Measurements from ENCODE around the gene SASH1.
A peak's percentile ranks its signal among the peaks of the same experiment; 100 is the strongest.

SASH1 gene

DNA sequence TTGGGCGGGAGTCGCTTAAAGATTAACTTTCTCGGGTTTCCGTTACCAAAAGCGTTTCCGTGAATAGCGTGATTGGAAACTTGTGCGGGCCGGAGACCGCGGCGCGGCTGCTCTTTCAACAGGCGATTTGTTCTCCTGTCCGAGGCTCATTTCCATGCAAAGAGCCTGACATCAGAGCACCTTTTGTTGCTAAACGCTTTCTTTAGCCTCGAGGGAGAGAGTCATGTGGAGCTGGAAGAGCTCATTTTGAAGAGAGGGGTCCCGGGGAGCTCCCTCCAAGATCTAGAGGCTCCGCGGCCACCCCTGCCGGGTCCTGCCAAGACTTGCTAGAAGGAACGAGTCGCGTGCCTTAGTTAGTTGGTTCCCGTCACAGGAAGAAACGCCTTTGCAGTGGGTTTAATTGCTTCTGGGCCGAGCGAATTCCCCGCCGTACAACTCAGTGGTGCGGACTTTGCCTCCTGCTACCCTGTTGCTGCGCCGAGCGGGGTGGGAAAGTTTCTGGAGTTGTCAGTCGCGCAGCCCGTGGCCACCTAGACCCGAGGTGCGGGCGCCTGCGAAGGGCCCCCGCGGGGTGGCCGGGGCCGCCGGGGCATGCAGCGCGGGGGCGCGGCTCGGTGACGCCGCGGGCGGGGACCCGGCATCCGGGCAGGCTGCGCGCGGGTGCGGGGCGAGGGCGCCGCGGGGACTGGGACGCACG is at the start of gene SASH1 (continued):
- no peak for TF ChIP-seq ZNF221 (tag by site-specific recombination; IDR thresholded peaks at IDR 0.05; ENCODE audit: borderline replicate concordance)
- peak; percentile 80 for TF ChIP-seq KLF8 (tag by site-specific recombination; IDR thresholded peaks at IDR 0.05)
- TF ChIP-seq ZNF76 (tag by site-specific recombination; IDR thresholded peaks at IDR 0.05; ENCODE audit: borderline replicate concordance, low read depth), result 0 out of 2 replicates have a peak, but pooled peaks have one; percentile 12
- TF ChIP-seq, protein P1, sequence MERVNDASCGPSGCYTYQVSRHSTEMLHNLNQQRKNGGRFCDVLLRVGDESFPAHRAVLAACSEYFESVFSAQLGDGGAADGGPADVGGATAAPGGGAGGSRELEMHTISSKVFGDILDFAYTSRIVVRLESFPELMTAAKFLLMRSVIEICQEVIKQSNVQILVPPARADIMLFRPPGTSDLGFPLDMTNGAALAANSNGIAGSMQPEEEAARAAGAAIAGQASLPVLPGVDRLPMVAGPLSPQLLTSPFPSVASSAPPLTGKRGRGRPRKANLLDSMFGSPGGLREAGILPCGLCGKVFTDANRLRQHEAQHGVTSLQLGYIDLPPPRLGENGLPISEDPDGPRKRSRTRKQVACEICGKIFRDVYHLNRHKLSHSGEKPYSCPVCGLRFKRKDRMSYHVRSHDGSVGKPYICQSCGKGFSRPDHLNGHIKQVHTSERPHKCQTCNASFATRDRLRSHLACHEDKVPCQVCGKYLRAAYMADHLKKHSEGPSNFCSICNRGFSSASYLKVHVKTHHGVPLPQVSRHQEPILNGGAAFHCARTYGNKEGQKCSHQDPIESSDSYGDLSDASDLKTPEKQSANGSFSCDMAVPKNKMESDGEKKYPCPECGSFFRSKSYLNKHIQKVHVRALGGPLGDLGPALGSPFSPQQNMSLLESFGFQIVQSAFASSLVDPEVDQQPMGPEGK (tag by site-specific recombination; IDR thresholded peaks at IDR 0.05), result 0 out of 2 replicates have a peak, but pooled peaks have one; percentile 11
- no peak for TF ChIP-seq ZNF645 (tag by site-specific recombination; IDR thresholded peaks at IDR 0.05)
- TF ChIP-seq ZBTB11 (tag by site-specific recombination; conservative IDR thresholded peaks at IDR 0.05; ENCODE audit: low read depth), result 0 out of 2 replicates have a peak, but pooled peaks have one; percentile 30
- TF ChIP-seq, protein P2, sequence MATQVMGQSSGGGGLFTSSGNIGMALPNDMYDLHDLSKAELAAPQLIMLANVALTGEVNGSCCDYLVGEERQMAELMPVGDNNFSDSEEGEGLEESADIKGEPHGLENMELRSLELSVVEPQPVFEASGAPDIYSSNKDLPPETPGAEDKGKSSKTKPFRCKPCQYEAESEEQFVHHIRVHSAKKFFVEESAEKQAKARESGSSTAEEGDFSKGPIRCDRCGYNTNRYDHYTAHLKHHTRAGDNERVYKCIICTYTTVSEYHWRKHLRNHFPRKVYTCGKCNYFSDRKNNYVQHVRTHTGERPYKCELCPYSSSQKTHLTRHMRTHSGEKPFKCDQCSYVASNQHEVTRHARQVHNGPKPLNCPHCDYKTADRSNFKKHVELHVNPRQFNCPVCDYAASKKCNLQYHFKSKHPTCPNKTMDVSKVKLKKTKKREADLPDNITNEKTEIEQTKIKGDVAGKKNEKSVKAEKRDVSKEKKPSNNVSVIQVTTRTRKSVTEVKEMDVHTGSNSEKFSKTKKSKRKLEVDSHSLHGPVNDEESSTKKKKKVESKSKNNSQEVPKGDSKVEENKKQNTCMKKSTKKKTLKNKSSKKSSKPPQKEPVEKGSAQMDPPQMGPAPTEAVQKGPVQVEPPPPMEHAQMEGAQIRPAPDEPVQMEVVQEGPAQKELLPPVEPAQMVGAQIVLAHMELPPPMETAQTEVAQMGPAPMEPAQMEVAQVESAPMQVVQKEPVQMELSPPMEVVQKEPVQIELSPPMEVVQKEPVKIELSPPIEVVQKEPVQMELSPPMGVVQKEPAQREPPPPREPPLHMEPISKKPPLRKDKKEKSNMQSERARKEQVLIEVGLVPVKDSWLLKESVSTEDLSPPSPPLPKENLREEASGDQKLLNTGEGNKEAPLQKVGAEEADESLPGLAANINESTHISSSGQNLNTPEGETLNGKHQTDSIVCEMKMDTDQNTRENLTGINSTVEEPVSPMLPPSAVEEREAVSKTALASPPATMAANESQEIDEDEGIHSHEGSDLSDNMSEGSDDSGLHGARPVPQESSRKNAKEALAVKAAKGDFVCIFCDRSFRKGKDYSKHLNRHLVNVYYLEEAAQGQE (tag by site-specific recombination; IDR thresholded peaks at IDR 0.05), result peak; percentile 18; the same call in 1 of the 2 replicates
- TF ChIP-seq ZFP69B (tag by site-specific recombination; IDR thresholded peaks at IDR 0.05), result 0 out of 2 replicates have a peak, but pooled peaks have one; percentile 38
- peak; percentile 12; the same call in 1 of the 2 replicates for TF ChIP-seq ZBTB8A (tag by site-specific recombination; IDR thresholded peaks at IDR 0.05)
- TF ChIP-seq ZNF658 (tag by site-specific recombination; IDR thresholded peaks at IDR 0.05), result no peak
- peak; percentile 81 for TF ChIP-seq ZNF629 (tag by site-specific recombination; IDR thresholded peaks at IDR 0.05)
- TF ChIP-seq ZIC2 (tag by site-specific recombination; IDR thresholded peaks at IDR 0.05), result peak; percentile 84
- no peak for TF ChIP-seq ZNF555 (tag by site-specific recombination; conservative IDR thresholded peaks at IDR 0.05)
- peak; percentile 59; the same call in 1 of the 2 replicates for TF ChIP-seq ZNF423 (tag by site-specific recombination; IDR thresholded peaks at IDR 0.05)
- TF ChIP-seq ZNF830 (tag by site-specific recombination; IDR thresholded peaks at IDR 0.05; ENCODE audit: low read depth), result no peak
- no peak for TF ChIP-seq ZNF121 (tag by site-specific recombination; IDR thresholded peaks at IDR 0.05)
- TF ChIP-seq ZNF449 (tag by site-specific recombination; IDR thresholded peaks at IDR 0.05), result peak; percentile 70
- TF ChIP-seq, protein P3, sequence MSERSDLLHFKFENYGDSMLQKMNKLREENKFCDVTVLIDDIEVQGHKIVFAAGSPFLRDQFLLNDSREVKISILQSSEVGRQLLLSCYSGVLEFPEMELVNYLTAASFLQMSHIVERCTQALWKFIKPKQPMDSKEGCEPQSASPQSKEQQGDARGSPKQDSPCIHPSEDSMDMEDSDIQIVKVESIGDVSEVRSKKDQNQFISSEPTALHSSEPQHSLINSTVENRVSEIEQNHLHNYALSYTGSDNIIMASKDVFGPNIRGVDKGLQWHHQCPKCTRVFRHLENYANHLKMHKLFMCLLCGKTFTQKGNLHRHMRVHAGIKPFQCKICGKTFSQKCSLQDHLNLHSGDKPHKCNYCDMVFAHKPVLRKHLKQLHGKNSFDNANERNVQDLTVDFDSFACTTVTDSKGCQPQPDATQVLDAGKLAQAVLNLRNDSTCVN (tag by site-specific recombination; optimal IDR thresholded peaks at IDR 0.05), result peak; percentile 72
- TF ChIP-seq ZFP37 (tag by site-specific recombination; IDR thresholded peaks at IDR 0.05), result 0 out of 2 replicates have a peak, but pooled peaks have one; percentile 18
- peak; percentile 49; the same call in 1 of the 2 replicates for TF ChIP-seq ZNF692 (tag by site-specific recombination; IDR thresholded peaks at IDR 0.05)
- TF ChIP-seq ZNF701 (tag by site-specific recombination; IDR thresholded peaks at IDR 0.05), result no peak

Data from HEK293 (cell line).